ENCODE data around the gene TMF1.

DNA sequence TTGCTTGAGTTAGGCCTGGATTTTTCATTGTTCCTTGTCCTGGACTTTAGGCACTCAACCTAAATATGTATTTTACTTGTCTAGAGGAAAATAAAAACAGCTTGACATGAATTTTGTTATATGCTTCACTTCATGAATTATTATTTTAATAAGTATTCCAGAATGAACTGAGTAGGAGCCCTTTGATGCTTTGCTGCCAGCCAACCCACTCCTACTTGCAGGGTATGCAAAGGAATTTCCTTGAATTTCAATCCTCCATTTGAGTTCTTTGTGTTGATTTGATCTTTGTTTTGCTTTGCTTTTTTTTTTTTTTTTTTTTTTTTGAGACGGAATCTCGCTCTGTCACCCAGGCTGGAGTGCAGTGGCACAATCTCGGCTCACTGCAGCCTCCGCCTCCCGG lies 44.2 kb upstream of the TMF1 start:
- TF ChIP-seq, protein P1, sequence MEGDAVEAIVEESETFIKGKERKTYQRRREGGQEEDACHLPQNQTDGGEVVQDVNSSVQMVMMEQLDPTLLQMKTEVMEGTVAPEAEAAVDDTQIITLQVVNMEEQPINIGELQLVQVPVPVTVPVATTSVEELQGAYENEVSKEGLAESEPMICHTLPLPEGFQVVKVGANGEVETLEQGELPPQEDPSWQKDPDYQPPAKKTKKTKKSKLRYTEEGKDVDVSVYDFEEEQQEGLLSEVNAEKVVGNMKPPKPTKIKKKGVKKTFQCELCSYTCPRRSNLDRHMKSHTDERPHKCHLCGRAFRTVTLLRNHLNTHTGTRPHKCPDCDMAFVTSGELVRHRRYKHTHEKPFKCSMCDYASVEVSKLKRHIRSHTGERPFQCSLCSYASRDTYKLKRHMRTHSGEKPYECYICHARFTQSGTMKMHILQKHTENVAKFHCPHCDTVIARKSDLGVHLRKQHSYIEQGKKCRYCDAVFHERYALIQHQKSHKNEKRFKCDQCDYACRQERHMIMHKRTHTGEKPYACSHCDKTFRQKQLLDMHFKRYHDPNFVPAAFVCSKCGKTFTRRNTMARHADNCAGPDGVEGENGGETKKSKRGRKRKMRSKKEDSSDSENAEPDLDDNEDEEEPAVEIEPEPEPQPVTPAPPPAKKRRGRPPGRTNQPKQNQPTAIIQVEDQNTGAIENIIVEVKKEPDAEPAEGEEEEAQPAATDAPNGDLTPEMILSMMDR (IDR thresholded peaks at IDR 0.05; ENCODE audit: low read depth, low read length) = no peak
- no peak for TF ChIP-seq EZH2phosphoT487 (IDR thresholded peaks at IDR 0.05; ENCODE audit: low read depth)

Data from OCI-LY3 (cell line).